HG03354 (cell line): ENCODE data around the gene DOCK1.

Experiments used
- ATAC-seq: cut with Tn5 transposase; IDR thresholded peaks from one replicate; pipeline ENCODE4 v1.9.1; 2021; ENCODE audit warnings: mild to moderate bottlenecking; ENCODE audit not compliant: unreplicated experiment, poor library complexity, severe bottlenecking

Gene DOCK1

GRCh38 chr10:127063762-127064161 is 158.5 kb downstream of the DOCK1 start:
- ATAC-seq = no peak

GRCh38 chr10:127064474-127064873 is 159.2 kb downstream of the DOCK1 start:
- ATAC-seq = no peak

- ATAC-seq = no peak
Measured at GRCh38 chr10:127067542-127068194, 162.4 kb downstream of the DOCK1 start.

- ATAC-seq = no peak
Measured at GRCh38 chr10:127068485-127068884, 163.3 kb downstream of the DOCK1 start.

GRCh38 chr10:127069436-127069835 is 164.2 kb downstream of the DOCK1 start:
- ATAC-seq = no peak

- ATAC-seq = no peak
Measured at GRCh38 chr10:127071126-127071525, 165.9 kb downstream of the DOCK1 start.

- no peak for ATAC-seq
Measured at GRCh38 chr10:127073666-127074065, 168.4 kb downstream of the DOCK1 start.

GRCh38 chr10:127079392-127079791 is 174.2 kb downstream of the DOCK1 start:
- no peak for ATAC-seq

GRCh38 chr10:127080317-127080716 is 175.1 kb downstream of the DOCK1 start:
- ATAC-seq = no peak

GRCh38 chr10:127081851-127082345 is 176.7 kb downstream of the DOCK1 start:
- no peak for ATAC-seq

GRCh38 chr10:127082651-127083050 is 177.4 kb downstream of the DOCK1 start:
- ATAC-seq = no peak

- ATAC-seq = no peak
Measured at GRCh38 chr10:127085957-127086356, 180.7 kb downstream of the DOCK1 start.

- ATAC-seq = no peak
Measured at GRCh38 chr10:127088908-127089307, 183.7 kb downstream of the DOCK1 start.

- no peak for ATAC-seq
Measured at GRCh38 chr10:127089446-127089845, 184.2 kb downstream of the DOCK1 start.

GRCh38 chr10:127090138-127090537 is 184.9 kb downstream of the DOCK1 start:
- ATAC-seq = no peak

- no peak for ATAC-seq
Measured at GRCh38 chr10:127091354-127091753, 186.1 kb downstream of the DOCK1 start.

- no peak for ATAC-seq
Measured at GRCh38 chr10:127092916-127093315, 187.7 kb downstream of the DOCK1 start.

GRCh38 chr10:127094984-127095383 is 189.8 kb downstream of the DOCK1 start:
- ATAC-seq = no peak

- ATAC-seq = no peak
Measured at GRCh38 chr10:127100983-127101615, 195.9 kb downstream of the DOCK1 start.

- ATAC-seq = no peak
Measured at GRCh38 chr10:127102176-127102575, 196.9 kb downstream of the DOCK1 start.

- ATAC-seq = no peak
Measured at GRCh38 chr10:127115100-127115499, 209.9 kb downstream of the DOCK1 start.
